Spinal cord (tissue), 10 donors: Measurements from ENCODE around the gene CCDC183. TPM values are rescaled to one million over a fixed set of nuclear protein-coding genes. Genes with fewer than 3 reads are reported as not detected.
"Not testable (repeated sequence)": the region's sequence is repeated elsewhere in the genome, so short reads cannot be mapped to it uniquely, and the experiment has no call there.

Experiments
- DNase-seq, 6 donors: peaks; one replicate each; pipeline versions ENCODE4 v3.0.0 to v3.0.0-alpha.2; 2013 to 2015; ENCODE audit warnings: low spot score in 6 of 6, low read depth in 4 of 6
- H3K27ac ChIP-seq: one replicate; pipeline ENCODE4 v1.5.1; 2013; ENCODE audit warnings: low read depth, low read length, control low read depth
- H3K27me3 ChIP-seq: one replicate; pipeline ENCODE4 v1.6.1; 2013; ENCODE audit warnings: low read length; ENCODE audit not compliant: control insufficient read depth, insufficient read depth
- H3K36me3 ChIP-seq: one replicate; pipeline ENCODE4 v1.6.1; 2013; ENCODE audit warnings: low read length; ENCODE audit not compliant: control insufficient read depth, insufficient read depth
- H3K4me1 ChIP-seq: one replicate; pipeline ENCODE4 v1.6.1; 2013; ENCODE audit warnings: low read length; ENCODE audit not compliant: control insufficient read depth, insufficient read depth
- H3K4me3 ChIP-seq: one replicate; pipeline ENCODE4 v1.5.1; 2013; ENCODE audit warnings: low read depth, low read length, control low read depth
- H3K9me3 ChIP-seq: one replicate; pipeline ENCODE4 v1.6.1; 2013; ENCODE audit warnings: low read length; ENCODE audit not compliant: control insufficient read depth, insufficient read depth
- WGBS: methylation state at CpG from one replicate; pipeline ENCODE4 v1.1.5; 2013; ENCODE audit warnings: missing lambda C conversion rate; ENCODE audit not compliant: insufficient coverage; 5-methylcytosine and 5-hydroxymethylcytosine counted together
- polyA plus RNA-seq, 2 donors: library from polyadenylated mRNA; unstranded; fragments of 120-200 nt; gene quantifications; one replicate each; pipeline ENCODE4 v1.2.1, GENCODE V29; 2013; ENCODE audit not compliant: insufficient read length in 2 of 2
- total RNA-seq, 2 donors: library from RNA; depleted of rRNA in 1 of 2; stranded (reverse); fragments of 120-200 nt in 1 of 2; fragments of >200 nt in 1 of 2; gene quantifications; one replicate each; pipeline versions ENCODE4 v1.2.3 to v1.2.4, GENCODE V29; 2013 to 2014
- donor health status: healthy.

CCDC183 gene
- total and polyA plus RNA-seq, 4 donors, result 0.89 to 7.2 (median 3.2) TPM

DNA sequence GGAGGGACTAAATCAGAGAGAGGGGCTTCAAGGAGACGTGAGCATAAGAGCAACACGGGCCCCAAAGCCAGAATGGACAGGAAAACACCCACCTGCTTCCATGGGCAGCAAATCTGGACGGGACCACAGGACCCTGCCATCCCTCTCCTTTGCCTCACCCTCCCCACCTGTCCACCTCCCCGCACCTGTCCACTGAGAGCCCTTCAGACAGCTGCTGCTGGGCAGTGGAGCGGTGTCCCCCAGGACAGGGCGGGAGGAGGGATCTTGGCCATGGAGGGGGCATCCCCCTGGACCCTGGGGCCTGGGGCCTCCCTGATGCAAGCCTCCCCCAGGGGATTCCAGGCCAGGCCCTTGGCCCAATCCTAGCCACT, 2.6 kb downstream of the CCDC183 start:
- Histone ChIP-seq H3K4me1 (peaks cover 51% of the 10 kb centered on the region), H3K36me3 (peaks cover 20% of the 10 kb centered on the region), H3K9me3 (no peaks in the 10 kb centered on the region), H3K4me3 (no peak overlapping the region), H3K27me3 (peaks cover 32% of the 10 kb centered on the region), H3K27ac (no peak overlapping the region)
- DNase-seq, result no peak
- WGBS, result 96% methylated on average over 6 of the region's 6 CpGs

DNA sequence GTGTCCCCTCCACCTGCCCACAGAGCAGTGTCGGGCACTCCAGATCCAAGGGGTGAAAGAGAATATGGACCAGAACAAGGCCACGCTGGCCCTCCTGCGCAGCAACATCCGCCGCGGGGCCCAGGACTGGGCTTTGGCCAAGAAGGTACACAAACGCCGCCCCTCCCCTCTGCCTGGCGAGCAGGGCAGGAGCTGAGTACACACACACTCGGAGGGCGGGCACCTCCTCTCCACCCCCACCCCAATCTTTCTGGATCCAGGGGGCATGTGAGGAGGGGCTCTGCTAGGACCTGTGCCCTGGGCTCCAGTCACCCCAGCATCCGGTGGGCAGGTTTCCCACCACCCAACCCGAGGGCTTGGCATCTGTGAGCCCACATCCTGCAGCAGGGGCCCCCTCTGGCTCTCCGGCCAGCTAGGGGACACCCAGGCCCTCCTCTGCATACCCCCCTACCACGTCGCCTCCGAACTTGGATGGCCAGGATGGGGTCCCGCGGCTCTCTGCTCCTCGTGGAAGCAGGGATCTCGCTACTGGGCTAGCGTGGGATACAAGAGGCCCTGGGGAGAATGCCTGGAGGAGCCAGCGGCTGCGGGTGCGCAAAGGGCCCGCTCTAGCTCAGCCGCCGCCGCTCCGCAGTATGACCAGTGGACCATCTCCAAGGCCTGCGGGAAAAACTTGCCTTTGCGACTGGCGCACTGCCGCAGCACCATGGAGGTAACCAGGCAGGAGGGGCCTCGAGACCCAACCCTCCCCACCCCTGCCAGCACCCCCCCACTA, 3.1 kb downstream of the CCDC183 start:
- DNase-seq, result no peak
- H3K27me3 ChIP-seq, result peaks cover 32% of the 10 kb centered on the region
- peaks cover 20% of the 10 kb centered on the region for H3K36me3 ChIP-seq
- no peak overlapping the region for H3K27ac ChIP-seq
- H3K4me1 ChIP-seq, result peaks cover 50% of the 10 kb centered on the region
- WGBS, result 34% methylated on average over 30 of the region's 35 CpGs
- H3K9me3 ChIP-seq, result no peaks in the 10 kb centered on the region
- peak overlapping the region; percentile 43 for H3K4me3 ChIP-seq

- DNase-seq, result peak in 2 of 6 donors; percentile 88 to 92
- Histone ChIP-seq H3K27me3 (peaks cover 32% of the 10 kb centered on the region), H3K36me3 (peaks cover 23% of the 10 kb centered on the region), H3K9me3 (no peaks in the 10 kb centered on the region), H3K4me1 (peaks cover 50% of the 10 kb centered on the region), H3K27ac (no peak overlapping the region), H3K4me3 (peak overlapping the region; percentile 43)
- WGBS, result under 1% methylated on average over 57 of the region's 63 CpGs
Observed at GRCh38 chr9:136799854-136800657, 3.9 kb downstream of the CCDC183 start.

- Histone ChIP-seq H3K27me3 (peaks cover 30% of the 10 kb centered on the region), H3K36me3 (peaks cover 44% of the 10 kb centered on the region), H3K4me1 (peaks cover 46% of the 10 kb centered on the region), H3K4me3 (no peak overlapping the region), H3K27ac (no peak overlapping the region), H3K9me3 (no peaks in the 10 kb centered on the region)
- 93% methylated on average over 5 of the region's 6 CpGs for WGBS
- DNase-seq, result no peak
Observed at GRCh38 chr9:136802321-136802720, 6.2 kb downstream of the CCDC183 start.

GRCh38 chr9:136803009-136803550, 6.9 kb downstream of the CCDC183 start:
- H3K27ac ChIP-seq, DNase-seq: not testable (repeated sequence)
- H3K4me1 ChIP-seq, result peaks cover 42% of the 10 kb centered on the region

DNA sequence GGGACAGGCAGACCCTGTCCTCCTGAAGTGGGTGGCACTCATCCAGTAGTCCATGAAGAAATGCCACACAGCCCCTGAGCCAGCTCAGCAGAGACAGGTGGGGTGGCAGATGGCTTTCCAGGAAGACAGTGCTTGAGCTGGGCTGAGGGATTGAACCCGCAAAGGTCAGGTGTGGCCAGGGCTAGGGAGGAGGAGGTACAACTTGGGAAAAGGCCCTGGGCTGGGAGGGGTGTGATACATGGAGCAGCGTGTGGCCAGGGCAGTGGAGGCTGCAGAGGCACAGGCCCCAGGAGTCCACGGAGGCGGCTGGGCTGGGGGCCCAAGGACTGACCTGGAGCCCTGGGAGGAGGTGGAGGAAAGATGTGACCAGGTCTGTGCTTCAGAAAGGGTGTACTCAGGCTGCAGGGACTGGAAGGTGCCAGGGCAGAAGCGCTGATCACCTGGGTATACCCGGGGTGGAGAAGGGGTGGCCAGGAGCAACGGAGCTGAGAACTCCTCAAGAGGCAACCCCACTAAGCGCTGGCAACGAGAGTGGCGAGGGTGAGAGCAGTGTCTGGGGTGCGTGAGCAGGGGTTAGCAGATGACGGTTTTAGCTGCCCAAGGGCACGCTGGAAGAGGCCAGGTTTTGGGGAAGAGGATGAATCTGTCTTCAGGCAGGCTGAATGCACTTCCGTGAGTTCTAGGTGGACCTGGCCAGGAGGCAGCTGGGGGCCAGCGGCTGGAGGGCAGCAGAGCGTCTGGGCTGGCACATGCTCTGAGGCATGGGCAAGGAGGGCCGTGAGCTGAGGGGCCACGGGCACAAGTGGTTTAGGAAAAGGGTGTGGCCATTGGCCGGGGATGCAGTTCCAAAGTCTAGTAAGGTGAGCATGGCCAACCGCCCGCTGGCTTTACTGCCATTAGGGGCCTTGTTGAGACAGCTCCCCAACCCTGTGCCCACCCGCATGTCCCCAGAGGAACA, 7.7 kb downstream of the CCDC183 start:
- H3K27me3 ChIP-seq, result peaks cover 28% of the 10 kb centered on the region
- DNase-seq, result no peak
- no peaks in the 10 kb centered on the region for H3K9me3 ChIP-seq
- peaks cover 44% of the 10 kb centered on the region for H3K36me3 ChIP-seq
- 95% methylated on average over 21 of the region's 22 CpGs for WGBS
- H3K27ac ChIP-seq, result no peak overlapping the region
- H3K4me3 ChIP-seq, result no peak overlapping the region
- H3K4me1 ChIP-seq, result peaks cover 37% of the 10 kb centered on the region

More at GRCh38 chr9:136803009-136803550, 6.9 kb downstream of the CCDC183 start:
- H3K9me3 ChIP-seq, H3K4me3 ChIP-seq: not testable (repeated sequence)
- H3K27me3 ChIP-seq, result peaks cover 30% of the 10 kb centered on the region
- peaks cover 44% of the 10 kb centered on the region for H3K36me3 ChIP-seq
- 96% methylated on average over 4 of the region's 9 CpGs for WGBS

GRCh38 chr9:136804509-136805206, 8.5 kb downstream of the CCDC183 start:
- H3K27ac ChIP-seq, result no peak overlapping the region
- no peak overlapping the region for H3K4me3 ChIP-seq
- DNase-seq, result no peak
- H3K4me1 ChIP-seq, result peaks cover 36% of the 10 kb centered on the region
- no peaks in the 10 kb centered on the region for H3K9me3 ChIP-seq
- WGBS, result 90% methylated on average over 19 of the region's 20 CpGs
- peaks cover 46% of the 10 kb centered on the region for H3K36me3 ChIP-seq
- peaks cover 19% of the 10 kb centered on the region for H3K27me3 ChIP-seq

DNA sequence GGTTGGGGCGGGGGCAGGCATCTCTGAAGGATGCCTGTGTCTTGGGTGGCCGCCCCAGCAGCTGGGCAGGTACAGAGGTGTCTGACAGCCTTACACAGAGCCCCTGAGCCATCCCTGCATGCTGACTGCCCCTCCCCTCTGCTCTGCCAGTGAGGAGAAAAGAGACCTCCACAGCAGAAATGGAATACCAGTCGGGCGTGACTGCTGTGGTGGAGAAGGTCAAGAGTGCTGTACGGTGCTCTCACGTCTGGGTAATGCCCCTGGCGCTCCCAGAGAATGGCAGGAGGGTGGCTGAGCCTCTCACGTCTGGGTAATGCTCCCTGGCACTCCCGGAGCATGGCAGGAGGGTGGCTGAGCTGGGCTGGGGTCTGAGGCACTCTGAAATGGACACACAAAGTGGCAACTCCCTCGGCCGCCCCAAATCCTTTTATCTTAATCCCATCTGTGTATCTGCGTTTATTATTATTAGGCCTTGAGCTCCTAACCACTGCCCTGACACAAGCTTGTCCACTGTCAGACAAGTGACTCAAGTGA, 9.1 kb downstream of the CCDC183 start:
- 93% methylated on average over 11 of the region's 12 CpGs for WGBS
- H3K4me3 ChIP-seq, result no peak overlapping the region
- peaks cover 50% of the 10 kb centered on the region for H3K36me3 ChIP-seq
- H3K4me1 ChIP-seq, result peaks cover 35% of the 10 kb centered on the region
- H3K9me3 ChIP-seq, result no peaks in the 10 kb centered on the region
- no peak for DNase-seq
- peaks cover 16% of the 10 kb centered on the region for H3K27me3 ChIP-seq
- no peak overlapping the region for H3K27ac ChIP-seq
